Suprapubic skin (tissue), 4 donors: ENCODE results near the gene NCAPH2.

ENCODE experiments used
- EP300 ChIP-seq: sonication (generic); formaldehyde crosslinking; IDR thresholded peaks from one replicate; pipeline ENCODE4 v1.6.1; 2017; ENCODE audit warnings: antibody characterized with exemption
- POLR2A ChIP-seq, 2 donors: fragments of 450-650 bp; IDR thresholded peaks; one replicate each; pipeline ENCODE4 v1.6.1; 2017; ENCODE audit warnings: antibody characterized with exemption in 2 of 2, mild to moderate bottlenecking in 2 of 2, moderate library complexity in 2 of 2
- POLR2AphosphoS5 ChIP-seq, 3 donors: sonication (generic); formaldehyde crosslinking; IDR thresholded peaks; one replicate each; pipeline ENCODE4 v1.6.1; 2017; ENCODE audit warnings: antibody characterized with exemption in 3 of 3
- TF ChIP-seq, protein P1 (sequence below), 2 donors: fragments of 200-600 bp in 1 of 2; fragments of 450-650 bp in 1 of 2; sonication (generic) in 1 of 2; IDR thresholded peaks; one replicate each; pipeline ENCODE4 v1.5.1; 2016 to 2019; ENCODE audit warnings: antibody characterized with exemption in 2 of 2, mild to moderate bottlenecking in 1 of 2, moderate library complexity in 1 of 2

DNA sequence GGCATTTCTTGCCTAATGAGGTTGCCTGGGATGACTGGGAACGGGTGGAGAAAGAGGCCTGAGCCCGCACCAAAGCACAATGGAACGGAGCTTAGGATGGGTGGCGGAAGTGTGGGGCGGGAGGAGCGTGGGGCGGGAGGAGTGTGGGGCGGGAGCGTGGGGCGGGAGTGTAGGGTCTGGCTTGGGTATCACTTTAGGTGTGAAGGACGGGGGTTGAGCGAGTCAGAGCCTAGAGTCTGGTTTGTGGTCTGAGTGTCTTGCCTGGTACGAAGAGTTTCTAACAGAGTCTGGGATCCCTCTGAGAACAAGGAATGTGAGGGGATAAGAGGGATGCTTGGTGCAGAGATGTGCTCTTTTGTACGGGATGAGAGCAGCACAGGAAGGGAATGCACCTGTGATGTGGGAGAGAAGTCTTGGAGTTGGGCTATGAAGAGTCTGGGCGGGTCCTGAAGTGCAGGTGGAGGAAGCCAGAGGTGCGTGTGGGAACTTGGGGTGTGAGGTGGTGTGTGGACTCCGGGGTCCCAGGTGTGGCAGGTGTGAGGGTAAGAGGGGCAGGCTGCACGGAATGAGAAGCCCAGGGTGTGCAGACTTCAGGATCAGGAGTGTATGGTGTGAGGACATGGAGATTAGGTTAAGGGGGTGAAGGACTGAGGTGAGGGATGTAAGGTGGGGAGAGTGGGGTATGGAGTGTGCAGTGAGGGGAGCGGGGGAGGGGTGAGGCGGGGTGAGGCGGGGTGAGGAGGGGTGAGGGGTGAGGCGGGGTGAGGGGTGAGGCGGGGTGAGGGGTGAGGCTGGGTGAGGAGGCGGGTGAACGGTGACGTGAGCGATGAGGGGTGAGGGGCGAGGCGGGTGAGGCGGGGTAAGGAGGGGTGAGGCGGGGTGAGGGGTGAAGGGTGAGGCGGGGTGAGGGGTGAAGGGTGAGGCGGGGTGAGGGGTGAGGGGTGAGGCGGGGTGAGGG lies 53.7 kb downstream of the NCAPH2 start:
- TF ChIP-seq POLR2A (IDR thresholded peaks at IDR 0.05) (no peak), POLR2AphosphoS5 (IDR thresholded peaks at IDR 0.05) (no peak), EP300 (no peak)
- TF ChIP-seq, protein P1, sequence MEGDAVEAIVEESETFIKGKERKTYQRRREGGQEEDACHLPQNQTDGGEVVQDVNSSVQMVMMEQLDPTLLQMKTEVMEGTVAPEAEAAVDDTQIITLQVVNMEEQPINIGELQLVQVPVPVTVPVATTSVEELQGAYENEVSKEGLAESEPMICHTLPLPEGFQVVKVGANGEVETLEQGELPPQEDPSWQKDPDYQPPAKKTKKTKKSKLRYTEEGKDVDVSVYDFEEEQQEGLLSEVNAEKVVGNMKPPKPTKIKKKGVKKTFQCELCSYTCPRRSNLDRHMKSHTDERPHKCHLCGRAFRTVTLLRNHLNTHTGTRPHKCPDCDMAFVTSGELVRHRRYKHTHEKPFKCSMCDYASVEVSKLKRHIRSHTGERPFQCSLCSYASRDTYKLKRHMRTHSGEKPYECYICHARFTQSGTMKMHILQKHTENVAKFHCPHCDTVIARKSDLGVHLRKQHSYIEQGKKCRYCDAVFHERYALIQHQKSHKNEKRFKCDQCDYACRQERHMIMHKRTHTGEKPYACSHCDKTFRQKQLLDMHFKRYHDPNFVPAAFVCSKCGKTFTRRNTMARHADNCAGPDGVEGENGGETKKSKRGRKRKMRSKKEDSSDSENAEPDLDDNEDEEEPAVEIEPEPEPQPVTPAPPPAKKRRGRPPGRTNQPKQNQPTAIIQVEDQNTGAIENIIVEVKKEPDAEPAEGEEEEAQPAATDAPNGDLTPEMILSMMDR (IDR thresholded peaks at IDR 0.05) = no peak
